Smooth muscle cell (in vitro differentiated cells): ENCODE data around the gene ALG14. TPM values are rescaled to one million over a fixed set of nuclear protein-coding genes. Genes with fewer than 3 reads are reported as not detected.
A peak's percentile ranks its signal among the peaks of the same experiment; 100 is the strongest.

ENCODE experiments used
- DNase-seq: peaks from one replicate; lab custom pipeline; 2025; ENCODE audit not compliant: unreplicated experiment; lab: John Stamatoyannopoulos, UW
- H2AFZ ChIP-seq: fragments of 200-600 bp; sonication (generic); 2 replicates; pipeline ENCODE4 v1.6.0; 2016; ENCODE audit warnings: antibody characterized with exemption, low read depth, mild to moderate bottlenecking
- H3F3A ChIP-seq: fragments of 200-600 bp; sonication (generic); 2 replicates; pipeline ENCODE4 v1.6.0; 2017; ENCODE audit warnings: antibody characterized with exemption, low read depth
- H3K27ac ChIP-seq: fragments of 200-600 bp; sonication (generic); 2 replicates; pipeline ENCODE4 v1.5.1; 2016; ENCODE audit warnings: low read depth, mild to moderate bottlenecking
- H3K27me3 ChIP-seq: fragments of 200-600 bp; sonication (generic); 2 replicates; pipeline ENCODE4 v1.6.1; 2016; ENCODE audit warnings: low read depth, mild to moderate bottlenecking
- H3K36me3 ChIP-seq: fragments of 200-600 bp; sonication (generic); 2 replicates; pipeline ENCODE4 v1.5.1; 2016; ENCODE audit warnings: low read depth
- H3K4me1 ChIP-seq: fragments of 200-600 bp; sonication (generic); 2 replicates; pipeline ENCODE4 v1.5.1; 2016; ENCODE audit warnings: low read depth
- H3K4me2 ChIP-seq: fragments of 200-600 bp; sonication (generic); 2 replicates; pipeline ENCODE4 v1.6.0; 2016; ENCODE audit warnings: mild to moderate bottlenecking
- H3K4me3 ChIP-seq: fragments of 200-600 bp; sonication (generic); 2 replicates; pipeline ENCODE4 v1.5.1; 2016; ENCODE audit warnings: mild to moderate bottlenecking
- H3K79me2 ChIP-seq: fragments of 200-600 bp; sonication (generic); 2 replicates; pipeline ENCODE4 v1.6.0; 2016; ENCODE audit warnings: low read depth, mild to moderate bottlenecking
- H3K9ac ChIP-seq: fragments of 200-600 bp; sonication (generic); 2 replicates; pipeline ENCODE4 v1.6.0; 2016; ENCODE audit warnings: low read depth
- H3K9me3 ChIP-seq: fragments of 200-600 bp; sonication (generic); replicated peaks from 2 replicates; pipeline ENCODE4 v1.5.1; 2016; ENCODE audit warnings: low read depth
- H4K20me1 ChIP-seq: fragments of 200-600 bp; sonication (generic); 2 replicates; pipeline ENCODE4 v1.6.0; 2016; ENCODE audit warnings: low read depth
- WGBS: methylation state at CpG from one replicate; pipeline ENCODE4 v1.1.7; 2016; ENCODE audit warnings: low lambda C conversion rate; 5-methylcytosine and 5-hydroxymethylcytosine counted together
- polyA plus RNA-seq: library from polyadenylated mRNA; unstranded; fragments of >200 nt; fragmentation: Nextera tagmentation; extraction: Ambion mirVana; gene quantifications from 2 replicates; pipeline ENCODE4 v1.2.1, GENCODE V29; 2016
- total RNA-seq: library from RNA; depleted of rRNA; stranded (reverse); fragments of >200 nt; gene quantifications from 2 replicates; pipeline ENCODE4 v1.2.3, GENCODE V29; 2014
- TF ChIP-seq, protein P1 (sequence below): fragments of 200-600 bp; sonication (generic); IDR thresholded peaks from 2 replicates; pipeline ENCODE4 v1.5.1; 2017; ENCODE audit warnings: borderline replicate concordance, mild to moderate bottlenecking, antibody characterized with exemption; ENCODE audit not compliant: insufficient read depth, poor library complexity, severe bottlenecking

ALG14 gene
- total and polyA plus RNA-seq, 2 experiments from 2014 or later = 2.4 to 5.5 TPM

DNA sequence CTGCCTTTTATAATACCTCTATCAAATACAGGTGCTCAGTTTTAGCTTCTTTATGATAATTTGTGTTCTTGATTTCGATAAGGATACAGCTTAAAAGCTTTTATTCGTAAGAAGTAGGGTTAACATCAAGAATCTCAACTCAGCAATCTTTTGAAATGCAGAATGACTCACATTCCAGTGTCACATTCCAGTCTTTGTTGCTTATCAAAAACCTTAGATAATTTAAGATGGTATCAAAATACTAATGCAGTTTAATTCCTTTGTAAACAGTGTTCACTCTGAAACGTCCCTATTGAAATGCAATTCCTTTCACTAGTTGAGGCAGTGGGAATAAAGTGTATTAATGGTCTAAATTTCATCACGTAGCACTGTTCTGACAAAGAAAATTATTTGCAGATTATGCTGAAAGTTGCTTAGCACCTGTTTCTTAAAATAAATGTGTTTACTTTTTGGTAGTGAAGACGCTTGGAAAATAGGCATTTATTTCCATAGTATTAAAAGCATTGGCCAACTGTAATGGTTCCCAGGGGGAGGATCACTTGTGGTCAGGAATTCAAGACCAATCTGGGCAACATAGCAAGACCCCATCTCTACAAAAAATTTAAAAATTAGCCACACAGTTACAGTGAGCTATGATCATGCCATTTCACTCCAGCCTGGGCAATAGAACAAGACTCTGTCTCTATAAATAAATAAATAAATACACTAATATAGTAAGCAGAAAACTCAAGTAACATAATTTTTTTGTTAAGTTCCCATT lies 135.7 kb downstream of the ALG14 start:
- H3K4me3 ChIP-seq = no peak overlapping the region
- peak overlapping the region; percentile 31 for H3K4me2 ChIP-seq
- H3K27me3 ChIP-seq = no peaks in the 10 kb centered on the region
- no peak overlapping the region for H3K9ac ChIP-seq
- H3K27ac ChIP-seq = peak overlapping the region; percentile 8
- no peak overlapping the region for H2AFZ ChIP-seq
- no peaks in the 10 kb centered on the region for H3K36me3 ChIP-seq
- peaks cover 25% of the 10 kb centered on the region for H3K4me1 ChIP-seq
- no peaks in the 10 kb centered on the region for H3K9me3 ChIP-seq
- no peaks in the 10 kb centered on the region for H3K79me2 ChIP-seq
- no peak for DNase-seq
- H4K20me1 ChIP-seq = no peaks in the 10 kb centered on the region
- TF ChIP-seq, protein P1, sequence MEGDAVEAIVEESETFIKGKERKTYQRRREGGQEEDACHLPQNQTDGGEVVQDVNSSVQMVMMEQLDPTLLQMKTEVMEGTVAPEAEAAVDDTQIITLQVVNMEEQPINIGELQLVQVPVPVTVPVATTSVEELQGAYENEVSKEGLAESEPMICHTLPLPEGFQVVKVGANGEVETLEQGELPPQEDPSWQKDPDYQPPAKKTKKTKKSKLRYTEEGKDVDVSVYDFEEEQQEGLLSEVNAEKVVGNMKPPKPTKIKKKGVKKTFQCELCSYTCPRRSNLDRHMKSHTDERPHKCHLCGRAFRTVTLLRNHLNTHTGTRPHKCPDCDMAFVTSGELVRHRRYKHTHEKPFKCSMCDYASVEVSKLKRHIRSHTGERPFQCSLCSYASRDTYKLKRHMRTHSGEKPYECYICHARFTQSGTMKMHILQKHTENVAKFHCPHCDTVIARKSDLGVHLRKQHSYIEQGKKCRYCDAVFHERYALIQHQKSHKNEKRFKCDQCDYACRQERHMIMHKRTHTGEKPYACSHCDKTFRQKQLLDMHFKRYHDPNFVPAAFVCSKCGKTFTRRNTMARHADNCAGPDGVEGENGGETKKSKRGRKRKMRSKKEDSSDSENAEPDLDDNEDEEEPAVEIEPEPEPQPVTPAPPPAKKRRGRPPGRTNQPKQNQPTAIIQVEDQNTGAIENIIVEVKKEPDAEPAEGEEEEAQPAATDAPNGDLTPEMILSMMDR = no peak
- peaks cover 9% of the 10 kb centered on the region for H3F3A ChIP-seq
- 36% methylated on average over 5 of the region's 5 CpGs for WGBS

- Histone ChIP-seq H3K4me1 (peaks cover 26% of the 10 kb centered on the region), H3F3A (peaks cover 9% of the 10 kb centered on the region), H3K9me3 (no peaks in the 10 kb centered on the region), H2AFZ (no peak overlapping the region), H3K27me3 (no peaks in the 10 kb centered on the region), H3K27ac (peak overlapping the region; percentile 12), H3K36me3 (no peaks in the 10 kb centered on the region), H3K9ac (no peak overlapping the region), H3K79me2 (peaks cover 5% of the 10 kb centered on the region), H3K4me2 (peak overlapping the region; percentile 3), H3K4me3 (no peak overlapping the region), H4K20me1 (no peaks in the 10 kb centered on the region)
- no peak for DNase-seq
- TF ChIP-seq, protein P1 = no peak
- 89% methylated on average over 1 of the region's 1 CpG for WGBS
Measured at GRCh38 chr1:94935476-94935875, 137.3 kb downstream of the ALG14 start.

DNA sequence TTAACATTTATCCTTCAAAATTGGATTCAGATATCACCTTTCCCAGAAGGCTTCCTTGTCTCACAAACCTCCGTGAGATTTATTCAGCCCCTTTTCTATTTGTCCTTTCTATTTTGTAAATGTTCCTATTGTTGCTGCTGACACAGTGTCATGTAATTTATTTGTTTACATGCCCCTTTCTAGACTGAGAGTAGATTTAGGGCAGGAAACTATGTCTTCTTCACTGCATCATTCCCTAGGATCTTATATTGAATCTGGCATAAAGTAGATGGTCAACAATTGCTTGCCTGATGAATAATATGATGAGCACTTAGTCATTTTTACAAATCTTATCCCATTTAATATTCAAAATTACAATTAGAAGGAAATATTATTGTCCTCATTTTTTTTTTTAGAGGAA lies 137.7 kb downstream of the ALG14 start:
- Histone ChIP-seq H3K27me3 (no peaks in the 10 kb centered on the region), H3K79me2 (peaks cover 10% of the 10 kb centered on the region), H3K9ac (no peak overlapping the region), H3F3A (peaks cover 9% of the 10 kb centered on the region), H3K36me3 (no peaks in the 10 kb centered on the region), H3K4me2 (no peak overlapping the region), H4K20me1 (no peaks in the 10 kb centered on the region), H3K9me3 (no peaks in the 10 kb centered on the region), H3K4me3 (no peak overlapping the region), H3K27ac (peak overlapping the region; percentile 12), H2AFZ (no peak overlapping the region), H3K4me1 (peaks cover 30% of the 10 kb centered on the region)
- WGBS = 84% methylated on average over 1 of the region's 1 CpG
- TF ChIP-seq, protein P1 = no peak
- no peak for DNase-seq

DNA sequence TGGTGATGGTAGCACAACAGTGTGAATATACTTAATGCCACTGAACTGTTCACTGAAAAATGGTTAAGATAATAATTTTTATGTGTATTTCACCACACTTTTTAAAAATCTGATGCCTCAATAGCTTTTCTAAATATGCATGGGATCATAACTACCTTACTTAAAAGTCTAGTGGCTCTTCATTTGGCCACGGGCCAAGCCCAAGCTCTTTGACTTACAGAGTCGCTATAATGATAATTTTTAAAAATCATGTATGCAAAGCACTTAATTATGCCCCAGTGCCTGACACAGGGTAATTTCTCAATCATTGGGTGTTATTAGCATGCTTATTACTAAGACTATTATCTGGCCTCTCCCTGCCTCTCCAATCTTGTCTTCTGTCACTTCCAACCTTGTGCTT lies 138.2 kb downstream of the ALG14 start:
- no peak overlapping the region for H3K9ac ChIP-seq
- peaks cover 9% of the 10 kb centered on the region for H3F3A ChIP-seq
- H3K4me2 ChIP-seq = no peak overlapping the region
- H2AFZ ChIP-seq = no peak overlapping the region
- H3K36me3 ChIP-seq = no peaks in the 10 kb centered on the region
- 95% methylated on average over 2 of the region's 2 CpGs for whole genome bisulfite sequencing
- no peak overlapping the region for H3K4me3 ChIP-seq
- no peaks in the 10 kb centered on the region for H3K9me3 ChIP-seq
- no peak overlapping the region for H3K27ac ChIP-seq
- TF ChIP-seq, protein P1 = no peak
- peaks cover 15% of the 10 kb centered on the region for H3K79me2 ChIP-seq
- no peaks in the 10 kb centered on the region for H3K27me3 ChIP-seq
- no peak for DNase-seq
- peaks cover 33% of the 10 kb centered on the region for H3K4me1 ChIP-seq
- H4K20me1 ChIP-seq = no peaks in the 10 kb centered on the region
